GM12865 (cell line): ENCODE data around the gene LIME1.

Source experiments
- DNase-seq: peaks from one replicate; pipeline ENCODE4 v3.0.0; 2010; ENCODE audit warnings: low read depth
- H3K4me3 ChIP-seq: 2 replicates; pipeline ENCODE4 v1.5.1; 2011; ENCODE audit warnings: mild to moderate bottlenecking, low read depth, low read length, control low read depth
- CTCF ChIP-seq: IDR thresholded peaks from 2 replicates; pipeline ENCODE4 v1.5.1; 2011; ENCODE audit warnings: low read length, control low read depth, low read depth, inconsistent platforms; ENCODE audit not compliant: insufficient read depth; ENCODE audit errors: missing control alignments

LIME1 gene

GRCh38 chr20:63742381-63743024 is 6.0 kb downstream of the LIME1 start:
- no peak for TF ChIP-seq CTCF
- no peak for DNase-seq
- H3K4me3 ChIP-seq, result no peak overlapping the region

- H3K4me3 ChIP-seq, result no peak overlapping the region
- no peak for TF ChIP-seq CTCF
- DNase-seq, result no peak
Observed at GRCh38 chr20:63743210-63743970, 6.9 kb downstream of the LIME1 start.

GRCh38 chr20:63744158-63744557 is 7.7 kb downstream of the LIME1 start:
- TF ChIP-seq CTCF, result no peak
- H3K4me3 ChIP-seq, result no peak overlapping the region
- no peak for DNase-seq

GRCh38 chr20:63744574-63745423 is 8.3 kb downstream of the LIME1 start:
- TF ChIP-seq CTCF, result no peak
- H3K4me3 ChIP-seq, result no peak overlapping the region
- DNase-seq, result no peak

GRCh38 chr20:63745424-63745805 is 9.0 kb downstream of the LIME1 start:
- no peak for DNase-seq
- no peak for TF ChIP-seq CTCF
- no peak overlapping the region for H3K4me3 ChIP-seq

GRCh38 chr20:63745961-63746731 is 9.7 kb downstream of the LIME1 start:
- no peak for DNase-seq
- no peak overlapping the region for H3K4me3 ChIP-seq
- no peak for TF ChIP-seq CTCF
